KG1 (cell line): ENCODE data around the gene LRRC8C.
"Not testable (repeated sequence)": the region's sequence is repeated elsewhere in the genome, so short reads cannot be mapped to it uniquely, and the experiment has no call there.

Experiments
- DNase-seq: peaks from one replicate; lab custom pipeline; 2025; lab: John Stamatoyannopoulos, UW

The LRRC8C gene

DNA sequence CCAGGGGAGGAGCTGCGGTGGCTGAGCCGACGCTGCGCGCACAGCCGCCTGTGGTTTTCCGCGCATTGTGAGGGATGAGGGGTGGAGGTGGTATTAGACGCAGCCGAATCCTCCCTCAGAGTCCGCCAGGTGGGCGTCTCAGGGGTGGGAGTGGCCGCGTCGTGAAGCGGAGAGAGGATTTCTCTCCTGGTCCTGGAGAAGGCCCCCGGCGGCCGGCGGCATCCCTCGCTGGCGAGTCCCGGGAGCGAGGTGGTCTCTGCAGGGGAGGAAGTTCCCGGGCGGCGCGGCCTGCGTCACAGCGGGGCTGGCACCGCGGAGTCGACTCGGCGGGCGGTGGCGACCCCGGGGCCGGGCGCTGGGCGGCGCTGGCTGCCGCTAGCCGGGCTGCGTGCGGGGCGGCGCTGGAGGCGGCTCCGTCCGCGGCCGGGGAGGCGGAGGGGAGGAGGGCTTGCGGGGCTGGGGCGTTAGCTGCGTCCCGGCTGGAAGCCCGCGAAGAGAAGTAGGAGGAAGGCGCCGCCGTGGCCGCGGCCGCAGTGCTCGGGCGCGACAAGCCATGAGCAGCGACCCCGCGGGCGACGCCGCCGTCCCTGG is at the start of gene LRRC8C:
TSS of gene LRRC8C (plus strand) at position 464 of the 591 bp plus-strand sequence. CDS start 53,354 bp downstream, outside the sequence.
- peak; percentile 86 for DNase-seq

DNA sequence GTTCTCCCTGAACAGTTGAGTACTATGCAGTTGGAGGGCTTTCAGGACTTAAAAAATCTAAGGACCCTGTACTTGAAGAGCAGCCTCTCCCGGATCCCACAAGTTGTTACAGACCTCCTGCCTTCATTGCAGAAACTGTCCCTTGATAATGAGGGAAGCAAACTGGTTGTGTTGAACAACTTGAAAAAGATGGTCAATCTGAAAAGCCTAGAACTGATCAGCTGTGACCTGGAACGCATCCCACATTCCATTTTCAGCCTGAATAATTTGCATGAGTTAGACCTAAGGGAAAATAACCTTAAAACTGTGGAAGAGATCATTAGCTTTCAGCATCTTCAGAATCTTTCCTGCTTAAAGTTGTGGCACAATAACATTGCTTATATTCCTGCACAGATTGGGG is 48.7 kb upstream of the LRRC8C start:
- DNase-seq = no peak

- DNase-seq = no peak
Measured at GRCh38 chr1:89584781-89585180, 48.1 kb upstream of the LRRC8C start.

- DNase-seq = no peak
Measured at GRCh38 chr1:89587729-89588161, 45.2 kb upstream of the LRRC8C start.

GRCh38 chr1:89588480-89588879 is 44.4 kb upstream of the LRRC8C start:
- DNase-seq = no peak

DNA sequence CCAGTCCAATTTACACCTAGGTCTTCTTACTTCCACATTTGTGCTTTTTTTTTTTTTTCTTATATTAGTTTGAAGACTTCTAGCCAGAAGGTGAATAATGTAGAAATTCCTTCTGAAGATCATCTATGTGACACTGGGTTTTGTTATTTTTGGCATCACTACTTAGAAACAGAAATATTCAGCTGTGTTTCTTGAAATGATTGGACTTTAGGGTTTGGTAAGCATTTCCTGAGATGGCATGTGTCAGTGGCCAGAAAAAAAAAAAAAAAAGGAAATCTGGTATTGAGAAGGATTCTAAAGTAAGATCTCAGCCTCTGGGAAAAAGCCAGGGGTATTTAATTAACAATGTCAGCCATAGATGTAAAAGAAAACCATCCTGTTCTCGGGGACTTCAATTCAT is 43.4 kb upstream of the LRRC8C start:
- DNase-seq = no peak

GRCh38 chr1:89590341-89591080 is 42.4 kb upstream of the LRRC8C start:
- no peak for DNase-seq

GRCh38 chr1:89592861-89593302 is 40.0 kb upstream of the LRRC8C start:
- not testable (repeated sequence) for DNase-seq

GRCh38 chr1:89594096-89594740 is 38.7 kb upstream of the LRRC8C start:
- no peak for DNase-seq

DNA sequence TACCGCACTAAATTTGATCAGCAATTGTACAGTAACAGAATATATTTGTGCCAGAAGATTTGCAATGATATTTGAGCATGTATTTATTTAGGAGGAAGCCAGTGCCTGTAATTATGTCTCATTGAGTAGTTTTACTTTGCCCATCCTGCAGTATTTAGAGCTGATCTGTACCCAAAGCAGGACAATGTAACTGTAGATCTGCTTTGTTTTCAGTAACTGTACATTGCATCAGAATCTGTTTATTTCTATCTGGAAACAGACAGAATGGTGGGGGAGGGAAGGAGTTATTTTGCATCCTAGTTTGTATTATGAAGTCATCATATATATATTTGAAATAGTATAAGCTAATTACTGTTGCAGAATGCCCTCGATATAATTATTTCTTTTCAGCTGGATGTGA is 36.2 kb upstream of the LRRC8C start:
- DNase-seq = no peak

GRCh38 chr1:89598450-89599331 is 34.2 kb upstream of the LRRC8C start:
- DNase-seq = peak; percentile 22

DNA sequence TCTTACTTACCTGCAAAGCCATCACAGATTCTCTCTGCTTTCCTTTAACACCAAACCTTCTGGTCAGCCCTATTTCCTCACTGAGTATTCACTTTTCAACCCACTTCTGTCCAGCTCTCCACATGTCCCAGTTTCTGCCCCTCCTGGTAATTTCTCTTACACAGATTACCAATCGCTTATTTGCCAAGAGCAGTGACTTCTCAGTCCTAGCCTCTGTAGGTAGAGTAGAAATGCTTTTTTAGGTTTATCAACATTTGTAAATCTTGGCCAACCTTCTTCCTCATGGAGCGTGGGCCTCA is 33.6 kb upstream of the LRRC8C start:
- no peak for DNase-seq

GRCh38 chr1:89600451-89601224 is 32.3 kb upstream of the LRRC8C start:
- DNase-seq = no peak

- DNase-seq = no peak
Measured at GRCh38 chr1:89602871-89603404, 30.0 kb upstream of the LRRC8C start.

GRCh38 chr1:89603651-89604413 is 29.1 kb upstream of the LRRC8C start:
- DNase-seq = no peak

- DNase-seq = no peak
Measured at GRCh38 chr1:89604414-89604735, 28.5 kb upstream of the LRRC8C start.

DNA sequence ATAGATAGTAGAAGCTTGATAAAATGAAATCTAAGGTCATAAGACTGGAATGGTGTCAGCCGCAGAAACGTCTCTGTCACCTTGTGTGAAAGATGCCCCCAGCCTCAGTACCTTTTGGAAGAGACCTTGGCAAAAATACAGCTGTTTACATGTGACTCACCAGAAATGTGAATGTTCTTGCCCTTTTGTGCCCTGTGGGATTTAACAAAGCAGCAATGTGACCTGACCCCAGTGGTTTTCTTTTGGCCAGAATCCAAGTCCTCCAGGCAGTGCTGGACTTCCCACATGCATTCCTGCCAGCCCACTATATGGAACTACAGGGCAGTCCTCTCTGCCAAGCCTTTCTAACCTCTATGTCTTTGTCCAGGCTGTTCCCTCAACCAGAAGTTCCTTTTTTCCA is 27.2 kb upstream of the LRRC8C start:
- no peak for DNase-seq

GRCh38 chr1:89606227-89606980 is 26.5 kb upstream of the LRRC8C start:
- DNase-seq = no peak

DNA sequence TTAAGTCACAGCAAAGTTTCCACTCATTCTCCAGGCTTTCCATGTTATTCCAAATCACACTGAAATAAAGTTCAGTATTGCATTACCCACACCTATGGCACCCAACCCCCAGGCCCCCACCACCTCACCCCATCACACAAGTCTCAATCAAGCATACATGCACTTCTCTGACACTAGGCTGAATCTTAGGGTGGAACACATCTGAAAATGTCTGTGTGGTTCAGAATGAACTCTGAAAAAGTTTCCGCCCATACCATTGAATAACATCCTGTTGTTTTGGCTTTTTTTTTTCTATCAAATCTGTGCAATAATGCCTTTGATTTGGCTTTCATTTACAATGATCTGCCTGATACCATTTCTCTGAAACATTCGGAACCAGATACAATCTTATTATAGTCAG is 25.8 kb upstream of the LRRC8C start:
- DNase-seq = no peak
